NCI-H82 treated with DMSO at 0.1 percent for 48 hours (cell line): ENCODE results near the gene TBC1D10A.

Experiments
- DNase-seq: peaks from one replicate; lab custom pipeline; 2025; ENCODE audit not compliant: unreplicated experiment; lab: John Stamatoyannopoulos, UW

The TBC1D10A gene

GRCh38 chr22:30301995-30302809 lies 24.5 kb downstream of the TBC1D10A start:
- no peak for DNase-seq

- no peak for DNase-seq
Measured at GRCh38 chr22:30299322-30299721, 27.4 kb downstream of the TBC1D10A start.

GRCh38 chr22:30297991-30298701 lies 28.6 kb downstream of the TBC1D10A start:
- DNase-seq: no peak

- no peak for DNase-seq
Measured at GRCh38 chr22:30297276-30297990, 29.3 kb downstream of the TBC1D10A start.

- no peak for DNase-seq
Measured at GRCh38 chr22:30296833-30297232, 29.9 kb downstream of the TBC1D10A start.

- no peak for DNase-seq
Measured at GRCh38 chr22:30296324-30296723, 30.4 kb downstream of the TBC1D10A start.

GRCh38 chr22:30295576-30295975 lies 31.2 kb downstream of the TBC1D10A start:
- no peak for DNase-seq

GRCh38 chr22:30294830-30295229 lies 31.9 kb downstream of the TBC1D10A start:
- no peak for DNase-seq

GRCh38 chr22:30294066-30294465 lies 32.7 kb downstream of the TBC1D10A start:
- DNase-seq: no peak

- DNase-seq: no peak
Measured at GRCh38 chr22:30293026-30293425, 33.7 kb downstream of the TBC1D10A start.

GRCh38 chr22:30292069-30292970 lies 34.4 kb downstream of the TBC1D10A start:
- no peak for DNase-seq

- no peak for DNase-seq
Measured at GRCh38 chr22:30291058-30291892, 35.5 kb downstream of the TBC1D10A start.

GRCh38 chr22:30290342-30291057 lies 36.2 kb downstream of the TBC1D10A start:
- DNase-seq: no peak

GRCh38 chr22:30289980-30290313 lies 36.8 kb downstream of the TBC1D10A start:
- DNase-seq: no peak

- DNase-seq: peak; percentile 94
Measured at GRCh38 chr22:30289141-30289979, 37.4 kb downstream of the TBC1D10A start, which contains the start of gene CASTOR1. TSS of gene CASTOR1 (minus strand) at chr22:30289505. CDS start at chr22:30289497, 8 bp downstream.

- no peak for DNase-seq
Measured at GRCh38 chr22:30288419-30289140, 38.2 kb downstream of the TBC1D10A start.

GRCh38 chr22:30287648-30288418 lies 38.9 kb downstream of the TBC1D10A start:
- DNase-seq: peak; percentile 26
